A673 (cell line): ENCODE data around the gene SH3GL2.

ENCODE experiments used
- EZH2 ChIP-seq: fragments of 200-600 bp; sonication (generic); IDR thresholded peaks from 2 replicates; pipeline ENCODE4 v1.6.1; 2017; ENCODE audit warnings: borderline replicate concordance, low read depth, mild to moderate bottlenecking, mixed read lengths, antibody characterized with exemption, low read length; ENCODE audit not compliant: poor library complexity, severe bottlenecking
- TF ChIP-seq, protein P1 (sequence below): fragments of 300-800, 200-600 bp; sonication (generic); conservative IDR thresholded peaks from 2 replicates; pipeline ENCODE4 v1.5.1; 2017; ENCODE audit warnings: low read depth, mild to moderate bottlenecking, antibody characterized with exemption, low read length, moderate library complexity, mixed read lengths

DNA sequence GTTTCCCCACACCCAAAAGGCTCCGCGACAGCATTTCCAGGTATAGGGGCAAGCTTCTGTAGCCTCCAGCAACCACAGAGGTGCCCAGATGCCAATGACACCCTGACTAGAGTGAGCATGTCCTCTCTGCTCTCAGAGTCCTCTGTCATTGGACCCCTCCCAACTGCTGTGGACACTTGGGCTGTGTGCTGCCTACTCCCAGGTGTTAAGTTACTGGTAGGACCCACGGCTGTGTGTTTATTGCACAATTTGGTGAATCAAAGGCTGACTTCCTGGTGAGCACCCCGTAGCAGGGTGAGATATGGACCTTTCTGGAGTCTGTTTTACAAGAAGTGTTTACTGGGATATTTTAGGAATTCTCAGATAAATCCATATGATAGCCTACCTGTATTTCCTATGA lies 36.0 kb downstream of the SH3GL2 start:
- TF ChIP-seq, protein P1, sequence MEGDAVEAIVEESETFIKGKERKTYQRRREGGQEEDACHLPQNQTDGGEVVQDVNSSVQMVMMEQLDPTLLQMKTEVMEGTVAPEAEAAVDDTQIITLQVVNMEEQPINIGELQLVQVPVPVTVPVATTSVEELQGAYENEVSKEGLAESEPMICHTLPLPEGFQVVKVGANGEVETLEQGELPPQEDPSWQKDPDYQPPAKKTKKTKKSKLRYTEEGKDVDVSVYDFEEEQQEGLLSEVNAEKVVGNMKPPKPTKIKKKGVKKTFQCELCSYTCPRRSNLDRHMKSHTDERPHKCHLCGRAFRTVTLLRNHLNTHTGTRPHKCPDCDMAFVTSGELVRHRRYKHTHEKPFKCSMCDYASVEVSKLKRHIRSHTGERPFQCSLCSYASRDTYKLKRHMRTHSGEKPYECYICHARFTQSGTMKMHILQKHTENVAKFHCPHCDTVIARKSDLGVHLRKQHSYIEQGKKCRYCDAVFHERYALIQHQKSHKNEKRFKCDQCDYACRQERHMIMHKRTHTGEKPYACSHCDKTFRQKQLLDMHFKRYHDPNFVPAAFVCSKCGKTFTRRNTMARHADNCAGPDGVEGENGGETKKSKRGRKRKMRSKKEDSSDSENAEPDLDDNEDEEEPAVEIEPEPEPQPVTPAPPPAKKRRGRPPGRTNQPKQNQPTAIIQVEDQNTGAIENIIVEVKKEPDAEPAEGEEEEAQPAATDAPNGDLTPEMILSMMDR: no peak
- TF ChIP-seq EZH2: no peak
